ENCODE measurements around the gene NDRG3.
"Not testable (repeated sequence)": the region's sequence is repeated elsewhere in the genome, so short reads cannot be mapped to it uniquely, and the experiment has no call there.

Gene NDRG3

DNA sequence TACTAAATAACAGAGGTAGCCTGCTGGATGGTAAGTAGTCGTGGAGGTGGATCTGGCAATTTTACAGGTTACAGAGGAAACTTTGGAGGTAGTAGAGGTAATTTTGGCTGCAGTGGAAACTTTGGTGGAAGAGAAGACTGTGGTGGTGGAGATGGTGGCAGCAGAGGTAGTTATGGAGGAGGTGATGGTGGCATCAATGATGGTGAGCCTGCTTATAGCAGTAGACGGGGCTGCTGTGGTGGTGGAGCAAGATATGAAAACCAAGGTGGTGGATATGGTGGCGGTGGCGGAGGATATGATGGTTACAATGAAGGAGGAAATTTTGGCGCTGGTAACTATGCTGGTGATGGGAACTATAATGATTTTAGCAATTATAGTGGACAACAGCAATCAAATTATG is 125.0 kb downstream of the NDRG3 start:
- TF ChIP-seq CTCF (IDR thresholded peaks at IDR 0.05; ENCODE audit: borderline replicate concordance, insufficient read depth, low read depth, low read length) = no peak
- no peak overlapping the region for H3K4me3 ChIP-seq (ENCODE audit: low read depth, low read length)

DNA sequence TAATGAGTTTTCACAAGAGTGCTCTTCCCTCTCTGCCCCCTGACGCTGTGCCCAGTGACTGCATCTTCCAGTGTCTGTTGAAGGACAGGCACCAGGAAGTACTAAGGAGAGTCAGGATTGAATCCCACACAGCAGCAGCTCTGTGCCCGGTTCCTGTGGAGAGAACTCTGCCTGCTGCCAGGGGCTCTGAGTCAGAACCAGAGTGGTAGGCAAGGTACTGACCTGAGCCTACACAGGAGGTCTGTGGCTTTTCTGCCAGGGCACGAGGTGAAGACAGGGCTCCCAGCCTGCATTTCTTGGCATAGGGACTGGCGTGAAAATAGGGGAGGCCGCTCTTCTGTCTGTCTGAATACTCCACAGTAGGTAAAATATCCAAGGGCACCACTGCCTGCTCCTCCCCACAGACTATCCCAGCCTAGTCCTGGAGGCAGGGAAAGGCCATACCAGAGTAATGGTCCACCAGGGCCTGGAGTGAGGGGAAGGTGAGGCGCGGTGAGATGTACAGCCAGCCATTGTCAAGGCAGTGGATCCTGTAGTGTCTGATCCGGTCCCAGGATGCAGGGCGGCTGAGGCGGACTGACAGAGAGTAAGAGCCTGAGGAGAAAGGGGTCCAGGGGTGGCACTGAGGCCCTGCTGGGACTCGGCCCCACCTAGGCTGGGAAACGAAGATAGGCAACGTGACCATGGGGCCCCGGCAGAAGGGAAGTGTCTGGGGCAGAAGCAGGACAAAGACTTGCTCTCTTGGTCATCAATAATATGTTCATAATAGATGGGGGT is 130.9 kb downstream of the NDRG3 start:
- no peak for TF ChIP-seq CTCF (IDR thresholded peaks at IDR 0.05; ENCODE audit: borderline replicate concordance, insufficient read depth, low read depth, low read length)
- no peak overlapping the region for H3K4me3 ChIP-seq (ENCODE audit: low read depth, low read length)

DNA sequence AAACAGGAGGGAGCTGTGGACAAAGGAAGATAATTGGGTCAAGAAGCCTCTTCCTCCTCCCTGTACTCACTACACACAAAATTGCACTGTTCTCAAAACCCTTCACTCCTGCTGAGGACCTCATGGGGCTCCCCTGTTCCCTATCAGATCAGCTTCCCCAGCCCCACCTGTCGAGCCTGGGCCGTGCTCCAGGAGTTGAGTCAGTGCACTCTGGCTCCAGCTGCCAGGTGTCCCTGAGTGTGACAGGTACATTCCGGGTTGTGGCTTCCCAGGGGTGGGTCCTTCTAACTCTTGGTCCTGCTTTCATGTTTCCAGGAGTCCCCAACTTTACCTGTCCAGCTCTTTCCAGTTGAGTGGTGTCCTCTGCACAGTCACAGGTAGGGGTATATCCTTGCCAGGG is 131.9 kb downstream of the NDRG3 start:
- TF ChIP-seq CTCF (IDR thresholded peaks at IDR 0.05; ENCODE audit: borderline replicate concordance, insufficient read depth, low read depth, low read length) = no peak
- H3K4me3 ChIP-seq (ENCODE audit: low read depth, low read length) = no peak overlapping the region

- no peak overlapping the region for H3K4me3 ChIP-seq (ENCODE audit: low read depth, low read length)
- TF ChIP-seq CTCF (IDR thresholded peaks at IDR 0.05; ENCODE audit: borderline replicate concordance, insufficient read depth, low read depth, low read length) = no peak
Measured at GRCh38 chr20:36611625-36612024, 134.3 kb downstream of the NDRG3 start.

DNA sequence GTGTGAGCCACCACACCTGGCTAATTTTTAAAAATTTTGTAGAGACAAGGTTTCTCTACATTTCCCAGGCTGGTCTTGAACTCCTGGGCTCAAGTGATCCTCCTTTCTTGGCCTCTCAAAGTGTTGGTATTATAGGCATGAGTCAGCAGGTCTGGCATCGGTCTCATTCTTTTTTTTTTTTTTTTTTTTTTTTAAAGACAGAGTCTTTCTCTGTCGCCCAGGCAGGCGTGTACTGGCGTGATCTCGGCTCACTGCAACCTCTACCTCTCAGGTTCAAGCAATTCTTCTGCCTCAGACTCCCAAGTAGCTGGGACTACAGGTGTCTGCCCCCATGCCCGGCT is 137.5 kb downstream of the NDRG3 start:
- H3K4me3 ChIP-seq (ENCODE audit: low read depth, low read length) = not testable (repeated sequence)

DNA sequence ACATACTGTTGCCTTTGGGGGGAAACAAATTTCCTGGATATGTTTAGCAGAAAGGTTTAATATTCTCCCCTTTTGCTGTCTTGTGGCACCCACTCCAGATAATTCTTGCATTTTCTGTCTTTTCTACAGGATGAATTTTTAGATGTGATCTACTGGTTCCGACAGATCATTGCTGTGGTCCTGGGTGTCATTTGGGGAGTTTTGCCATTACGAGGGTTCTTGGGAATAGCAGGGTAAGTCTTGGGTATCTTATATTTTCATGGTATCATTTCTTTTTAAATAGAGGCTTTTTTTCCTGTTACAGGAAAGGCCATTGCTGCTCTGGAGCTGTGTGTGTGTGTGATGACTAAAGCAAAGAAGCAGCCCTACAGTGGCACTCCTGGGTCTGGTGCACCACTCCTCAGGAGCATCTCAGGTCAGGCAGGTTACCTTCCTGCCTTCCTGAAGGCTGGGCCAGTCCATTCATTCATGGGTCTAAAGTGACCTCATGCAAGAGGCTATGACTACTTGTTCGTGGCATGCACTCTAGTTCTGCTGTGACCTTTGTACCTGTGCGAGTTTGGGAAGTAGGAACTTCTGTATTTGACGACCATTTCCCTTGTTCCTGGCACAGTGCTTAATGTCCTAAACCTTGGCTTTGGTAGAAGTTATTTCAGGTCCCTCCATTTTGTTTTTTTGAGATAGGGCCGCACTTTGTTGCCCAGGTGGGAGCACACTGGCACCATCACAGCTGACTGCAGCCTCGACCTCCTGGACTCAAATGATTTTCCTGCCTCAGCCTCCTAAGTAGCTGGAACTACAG is 138.1 kb downstream of the NDRG3 start:
- no peak for TF ChIP-seq CTCF (IDR thresholded peaks at IDR 0.05; ENCODE audit: borderline replicate concordance, insufficient read depth, low read depth, low read length)
- no peak overlapping the region for H3K4me3 ChIP-seq (ENCODE audit: low read depth, low read length)

DNA sequence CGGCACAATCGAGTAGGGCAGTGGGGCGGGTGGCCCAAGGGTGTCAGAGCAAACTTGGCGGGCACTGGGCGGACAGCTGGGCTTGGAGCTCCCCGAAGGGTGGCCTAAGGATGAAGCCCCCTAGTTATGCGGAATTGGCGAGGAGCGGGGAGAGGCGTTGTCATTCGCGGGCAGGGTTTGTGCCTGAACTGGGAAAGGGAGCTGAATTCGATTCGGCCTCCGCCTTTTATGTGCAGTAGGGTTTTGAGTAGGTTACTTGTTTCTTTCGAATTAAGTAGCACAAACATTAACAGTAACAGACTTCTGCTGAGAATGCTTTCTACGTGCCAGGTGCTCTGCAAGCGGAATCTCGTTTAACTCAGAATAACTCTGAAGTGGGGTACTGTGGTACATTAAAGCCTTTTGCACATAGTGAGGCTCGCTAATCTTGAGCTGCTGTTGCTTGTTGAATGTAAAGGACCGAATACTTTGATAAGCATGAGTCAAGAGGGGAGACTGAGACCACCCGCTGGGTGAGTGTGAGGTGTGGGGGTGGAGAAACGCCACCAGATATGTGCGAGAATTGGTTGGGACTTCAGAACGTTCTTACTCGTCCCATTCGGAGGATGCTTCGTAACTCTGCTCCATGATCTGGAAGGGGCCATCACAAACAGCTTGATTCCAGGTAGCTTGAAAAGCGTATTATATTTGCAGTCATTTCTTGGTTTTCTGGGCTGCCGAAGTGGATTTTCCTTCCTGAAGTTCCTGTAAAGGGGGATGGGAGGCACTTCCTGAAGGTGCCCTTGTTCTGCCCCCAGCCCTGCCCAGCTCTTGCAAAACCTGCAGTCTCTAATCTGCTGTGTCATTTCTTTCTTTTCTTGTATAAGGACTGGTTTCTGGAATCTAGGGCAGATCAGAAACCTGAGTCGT is 139.5 kb downstream of the NDRG3 start:
- no peak for TF ChIP-seq CTCF (IDR thresholded peaks at IDR 0.05; ENCODE audit: borderline replicate concordance, insufficient read depth, low read depth, low read length)
- H3K4me3 ChIP-seq (ENCODE audit: low read depth, low read length) = peak overlapping the region; percentile 81

Measured in GM12875 (cell line).